Pancreas (tissue), 10 donors: ENCODE data around the gene HIPK2. TPM values are rescaled to one million over a fixed set of nuclear protein-coding genes. Genes with fewer than 3 reads are reported as not detected.

Source experiments
- ATAC-seq, 4 donors: fragments of 200-7000 bp; cut with Tn5 transposase; one replicate each; pipeline versions ENCODE4 v1.8.0 to v1.9.1; 2020; ENCODE audit warnings: mild to moderate bottlenecking in 4 of 4, moderate library complexity in 4 of 4
- DNase-seq, 6 donors: peaks; one replicate each; pipeline ENCODE4 v3.0.0-alpha.2; 2020
- FAIRE-seq: peaks from 2 replicates; lab custom pipeline; 2012; peaks lifted over from hg19 to GRCh38; lab: Jason Lieb, UNC
- H3K27ac ChIP-seq, 4 donors: fragments of 200-600 bp; sonication (generic); 1 replicate in 3 of 4; 2 replicates in 1 of 4; pipeline versions ENCODE4 v1.5.0 to v1.8.0; 2020
- H3K27me3 ChIP-seq, 4 donors: fragments of 200-600 bp; one replicate each; pipeline ENCODE4 v1.8.0; 2021
- H3K36me3 ChIP-seq, 3 donors: fragments of 200-600 bp; sonication (generic) in 1 of 3; one replicate each; pipeline versions ENCODE4 v1.5.0 to v1.8.0; 2020 to 2021
- H3K4me1 ChIP-seq, 3 donors: fragments of 200-600 bp; one replicate each; pipeline ENCODE4 v1.8.0; 2021
- H3K4me3 ChIP-seq, 4 donors: fragments of 200-600 bp; sonication (generic) in 2 of 4; one replicate each; pipeline versions ENCODE4 v1.5.0 to v1.8.0; 2020 to 2021
- H3K9me3 ChIP-seq, 4 donors: fragments of 200-600 bp; one replicate each; pipeline ENCODE4 v1.8.0; 2021
- CTCF ChIP-seq, 4 donors: fragments of 200-600 bp; sonication (generic) in 3 of 4; IDR thresholded peaks; one replicate each; pipeline versions ENCODE4 v1.5.0 to v1.8.0; 2021; ENCODE audit warnings: antibody characterized with exemption in 4 of 4
- WGBS, 2 donors: extraction: QIAGEN DNeasy Blood & Tissue Kit; methylation state at CpG; one replicate each; pipeline ENCODE4 v1.1.7; 2013; 5-methylcytosine and 5-hydroxymethylcytosine counted together
- intact Hi-C, 3 donors: fragments of 100-400 bp; cut with DNase I; formaldehyde crosslinking; loops; one replicate each; pipeline versions ENCODE4 v1.11.1 to v1.14.2; 2022
- polyA plus RNA-seq, 2 donors: library from polyadenylated mRNA; stranded (reverse); fragments of 200-250 nt; gene quantifications; one replicate each; pipeline ENCODE4 v1.2.3, GENCODE V29; 2013
- total RNA-seq, 6 donors: library from RNA; stranded (reverse); fragmentation: NEBNext Ultra II Directional in 4 of 6; extraction: Animal tissue kit (Norgen Biotek cat#: 25700) in 4 of 6; gene quantifications; one replicate each; pipeline versions ENCODE4 v1.2.1 to v1.2.4, GENCODE V29; 2021 to 2023
- donor health status: healthy with polysubstance abuse.
- donor health status: DM: no; HTN: no; CAD: no; lungs with moderate emphysema.
- donor health status: DM: no; HTN: no; CAD: no.
- donor health status: control.
- donor health status: control.
- donor health status: Bipolar disorder and iron deficiency.
- donor health status: DM: yes; HTN: yes; CAD: no.
- donor health status: DM: no; HTN: no; CAD: no.
- donor health status: DM: no; HTN: no; CAD: no.
- donor health status: DM: yes; HTN: yes; CAD: no.

HIPK2 gene
- total and polyA plus RNA-seq, 8 donors, result 6.7 to 49.0 (median 24.7) TPM

- no peaks in the 10 kb centered on the region for H3K36me3 ChIP-seq
- H3K9me3 ChIP-seq, result no peaks in the 10 kb centered on the region
- no peak overlapping the region for H3K27ac ChIP-seq
- no peak overlapping the region for H3K4me3 ChIP-seq
- DNase-seq, result no peak
- intact Hi-C loops, result no loop called here
- ATAC-seq, result no peak
- FAIRE-seq, result no peak
- H3K4me1 ChIP-seq, result no peaks in the 10 kb centered on the region
- WGBS, 2 donors, result 87 to 88% methylated on average over 6 of the region's 6 CpGs
- TF ChIP-seq CTCF (IDR thresholded peaks at IDR 0.05), result no peak
- no peaks in the 10 kb centered on the region for H3K27me3 ChIP-seq
Observed at GRCh38 chr7:139813151-139813550, 35.4 kb upstream of the HIPK2 start.

- no peak for FAIRE-seq
Observed at GRCh38 chr7:139811066-139811465, 33.3 kb upstream of the HIPK2 start.

GRCh38 chr7:139808846-139809442, 31.1 kb upstream of the HIPK2 start:
- DNase-seq, result no peak
- H3K4me1 ChIP-seq, result no peaks in the 10 kb centered on the region
- no peak for ATAC-seq
- H3K9me3 ChIP-seq, result no peaks in the 10 kb centered on the region
- no peak for TF ChIP-seq CTCF (IDR thresholded peaks at IDR 0.05)
- intact Hi-C loops, result no loop called here
- no peak overlapping the region for H3K4me3 ChIP-seq
- no peak for FAIRE-seq
- H3K27me3 ChIP-seq, result no peaks in the 10 kb centered on the region
- H3K36me3 ChIP-seq, result no peaks in the 10 kb centered on the region
- H3K27ac ChIP-seq, result no peak overlapping the region

More at GRCh38 chr7:139811066-139811465, 33.3 kb upstream of the HIPK2 start:
- Histone ChIP-seq H3K27ac (no peak overlapping the region), H3K27me3 (no peaks in the 10 kb centered on the region), H3K36me3 (no peaks in the 10 kb centered on the region), H3K4me3 (no peak overlapping the region), H3K9me3 (no peaks in the 10 kb centered on the region), H3K4me1 (no peaks in the 10 kb centered on the region)
- intact Hi-C loops, result no loop called here
- no peak for TF ChIP-seq CTCF (IDR thresholded peaks at IDR 0.05)
- 57 to 69% methylated on average over 2 of the region's 2 CpGs for WGBS, 2 donors
- ATAC-seq (no peak), DNase-seq (no peak)

GRCh38 chr7:139808427-139808826, 30.6 kb upstream of the HIPK2 start:
- Histone ChIP-seq H3K4me1 (no peaks in the 10 kb centered on the region), H3K27me3 (no peaks in the 10 kb centered on the region), H3K36me3 (no peaks in the 10 kb centered on the region), H3K4me3 (no peak overlapping the region), H3K9me3 (no peaks in the 10 kb centered on the region), H3K27ac (no peak overlapping the region)
- no peak for ATAC-seq
- no peak for DNase-seq
- TF ChIP-seq CTCF (IDR thresholded peaks at IDR 0.05), result no peak
- intact Hi-C loops, result no loop called here
- no peak for FAIRE-seq
- 55% methylated on average over 3 of the region's 3 CpGs for WGBS, 2 donors

- no peak overlapping the region for H3K27ac ChIP-seq
- WGBS, 2 donors, result 76 to 92% methylated on average over 3 of the region's 3 CpGs
- no peak for FAIRE-seq
- H3K9me3 ChIP-seq, result no peaks in the 10 kb centered on the region
- H3K4me3 ChIP-seq, result no peak overlapping the region
- no peak for DNase-seq
- TF ChIP-seq CTCF (IDR thresholded peaks at IDR 0.05), result no peak
- no peaks in the 10 kb centered on the region for H3K4me1 ChIP-seq
- intact Hi-C loops, result no loop called here
- no peaks in the 10 kb centered on the region for H3K36me3 ChIP-seq
- ATAC-seq, result no peak
- H3K27me3 ChIP-seq, result no peaks in the 10 kb centered on the region
Observed at GRCh38 chr7:139807009-139807408, 29.2 kb upstream of the HIPK2 start.
